Endothelial cell (in vitro differentiated cells): Measurements from ENCODE around the gene ZSCAN31. TPM values are rescaled to one million over a fixed set of nuclear protein-coding genes. Genes with fewer than 3 reads are reported as not detected.
A peak's percentile ranks its signal among the peaks of the same experiment; 100 is the strongest.

Source experiments
- DNase-seq: peaks from one replicate; pipeline ENCODE4 v3.0.0; 2021; ENCODE audit warnings: low spot score
- H3K27ac Mint-ChIP-seq: one replicate; pipeline ENCODE4 v1.8.0; 2021; ENCODE audit warnings: mixed read lengths, inconsistent platforms; ENCODE audit not compliant: unreplicated experiment
- H3K27me3 Mint-ChIP-seq: one replicate; pipeline ENCODE4 v1.8.0; 2021; ENCODE audit warnings: mild to moderate bottlenecking, moderate library complexity, mixed read lengths, inconsistent platforms; ENCODE audit not compliant: unreplicated experiment
- H3K36me3 Mint-ChIP-seq: one replicate; pipeline ENCODE4 v1.8.0; 2021; ENCODE audit warnings: mild to moderate bottlenecking, low read depth, mixed read lengths, inconsistent platforms; ENCODE audit not compliant: unreplicated experiment
- H3K4me1 Mint-ChIP-seq: one replicate; pipeline ENCODE4 v1.8.0; 2021; ENCODE audit warnings: mild to moderate bottlenecking, mixed read lengths, inconsistent platforms; ENCODE audit not compliant: unreplicated experiment
- H3K4me3 Mint-ChIP-seq: one replicate; pipeline ENCODE4 v1.8.0; 2021; ENCODE audit warnings: mild to moderate bottlenecking, mixed read lengths, inconsistent platforms; ENCODE audit not compliant: unreplicated experiment
- H3K9me3 Mint-ChIP-seq: one replicate; pipeline ENCODE4 v1.8.0; 2021; ENCODE audit warnings: mixed read lengths, inconsistent platforms; ENCODE audit not compliant: unreplicated experiment
- total RNA-seq: library from RNA; stranded (reverse); fragmentation: NEBNext Ultra II Directional; extraction: Animal tissue kit (Norgen Biotek cat#: 25700); gene quantifications from one replicate; pipeline ENCODE4 v1.2.1, GENCODE V29; 2021; ENCODE audit not compliant: unreplicated experiment
- TF ChIP-seq, protein P1 (sequence below): fragments of 200-600 bp; sonication (generic); IDR thresholded peaks from one replicate; pipeline ENCODE4 v1.5.0; 2021; ENCODE audit warnings: antibody characterized with exemption; ENCODE audit not compliant: unreplicated experiment

The ZSCAN31 gene
- total RNA-seq, 1 donor from 2014 or later = 3.7 TPM

- peaks cover 11% of the 10 kb centered on the region for H3K4me1 Mint-ChIP-seq
- H3K9me3 Mint-ChIP-seq = no peaks in the 10 kb centered on the region
- TF ChIP-seq, protein P1, sequence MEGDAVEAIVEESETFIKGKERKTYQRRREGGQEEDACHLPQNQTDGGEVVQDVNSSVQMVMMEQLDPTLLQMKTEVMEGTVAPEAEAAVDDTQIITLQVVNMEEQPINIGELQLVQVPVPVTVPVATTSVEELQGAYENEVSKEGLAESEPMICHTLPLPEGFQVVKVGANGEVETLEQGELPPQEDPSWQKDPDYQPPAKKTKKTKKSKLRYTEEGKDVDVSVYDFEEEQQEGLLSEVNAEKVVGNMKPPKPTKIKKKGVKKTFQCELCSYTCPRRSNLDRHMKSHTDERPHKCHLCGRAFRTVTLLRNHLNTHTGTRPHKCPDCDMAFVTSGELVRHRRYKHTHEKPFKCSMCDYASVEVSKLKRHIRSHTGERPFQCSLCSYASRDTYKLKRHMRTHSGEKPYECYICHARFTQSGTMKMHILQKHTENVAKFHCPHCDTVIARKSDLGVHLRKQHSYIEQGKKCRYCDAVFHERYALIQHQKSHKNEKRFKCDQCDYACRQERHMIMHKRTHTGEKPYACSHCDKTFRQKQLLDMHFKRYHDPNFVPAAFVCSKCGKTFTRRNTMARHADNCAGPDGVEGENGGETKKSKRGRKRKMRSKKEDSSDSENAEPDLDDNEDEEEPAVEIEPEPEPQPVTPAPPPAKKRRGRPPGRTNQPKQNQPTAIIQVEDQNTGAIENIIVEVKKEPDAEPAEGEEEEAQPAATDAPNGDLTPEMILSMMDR = no peak
- no peak overlapping the region for H3K4me3 Mint-ChIP-seq
- no peak overlapping the region for H3K27ac Mint-ChIP-seq
- DNase-seq = no peak
- H3K36me3 Mint-ChIP-seq = no peaks in the 10 kb centered on the region
- H3K27me3 Mint-ChIP-seq = no peaks in the 10 kb centered on the region
Observed at GRCh38 chr6:28335040-28335563, 846 bp downstream of the ZSCAN31 start.

GRCh38 chr6:28334286-28335039 lies 1.5 kb downstream of the ZSCAN31 start:
- DNase-seq = no peak
- Mint-ChIP-seq H3K4me1 (peaks cover 11% of the 10 kb centered on the region), H3K9me3 (no peaks in the 10 kb centered on the region), H3K27ac (no peak overlapping the region), H3K27me3 (no peaks in the 10 kb centered on the region), H3K4me3 (no peak overlapping the region), H3K36me3 (no peaks in the 10 kb centered on the region)
- TF ChIP-seq, protein P1 = no peak

DNA sequence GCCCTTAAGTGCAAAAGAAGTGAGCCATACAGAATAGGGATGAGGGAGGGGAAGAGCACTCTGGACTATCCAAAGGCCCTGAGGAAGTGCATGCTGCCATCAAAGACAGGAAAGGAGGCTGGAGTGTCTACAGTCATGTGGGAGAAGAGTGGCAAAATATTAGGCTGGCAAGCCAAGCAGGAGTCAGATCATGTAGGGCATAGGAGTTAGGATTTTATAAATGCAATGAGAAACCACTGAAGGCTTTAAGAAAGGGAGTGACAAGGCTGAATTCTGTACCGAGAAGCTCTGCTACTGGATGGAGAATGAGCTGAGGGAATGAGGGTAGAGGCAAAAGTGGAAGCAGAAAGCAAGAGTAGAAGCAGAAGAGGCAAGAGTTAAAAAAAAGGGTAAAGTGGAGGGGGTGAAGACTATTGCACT lies 2.3 kb downstream of the ZSCAN31 start:
- Mint-ChIP-seq H3K27ac (no peak overlapping the region), H3K27me3 (no peaks in the 10 kb centered on the region), H3K4me3 (no peak overlapping the region), H3K9me3 (no peaks in the 10 kb centered on the region), H3K36me3 (peaks cover 6% of the 10 kb centered on the region), H3K4me1 (peaks cover 11% of the 10 kb centered on the region)
- no peak for DNase-seq
- TF ChIP-seq, protein P1 = no peak

DNA sequence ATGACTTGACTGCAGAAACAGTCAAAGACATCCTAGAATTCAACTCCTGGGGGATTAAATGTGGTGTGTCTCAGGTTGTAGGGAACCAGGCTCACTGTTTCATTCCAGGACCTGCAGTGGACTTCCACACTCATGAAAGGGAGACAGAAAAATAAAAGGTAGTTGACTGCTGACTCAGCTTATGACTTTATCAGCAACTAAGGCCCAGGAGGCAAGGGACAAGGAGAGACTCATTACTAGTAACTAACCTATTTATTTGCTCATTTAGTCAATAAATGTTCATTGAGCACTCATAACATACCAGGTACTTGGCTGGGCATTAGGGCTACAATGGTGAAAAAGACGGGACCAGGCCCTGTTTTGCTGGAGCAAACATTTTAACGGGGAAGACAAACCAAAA lies 2.9 kb downstream of the ZSCAN31 start:
- H3K4me1 Mint-ChIP-seq = peaks cover 11% of the 10 kb centered on the region
- TF ChIP-seq, protein P1 = no peak
- no peaks in the 10 kb centered on the region for H3K9me3 Mint-ChIP-seq
- H3K27ac Mint-ChIP-seq = no peak overlapping the region
- no peak for DNase-seq
- peak overlapping the region; percentile 19 for H3K4me3 Mint-ChIP-seq
- H3K27me3 Mint-ChIP-seq = no peaks in the 10 kb centered on the region
- peaks cover 6% of the 10 kb centered on the region for H3K36me3 Mint-ChIP-seq

GRCh38 chr6:28330041-28330440 lies 5.9 kb downstream of the ZSCAN31 start:
- H3K4me1 Mint-ChIP-seq = peaks cover 11% of the 10 kb centered on the region
- H3K27ac Mint-ChIP-seq = no peak overlapping the region
- peaks cover 28% of the 10 kb centered on the region for H3K36me3 Mint-ChIP-seq
- TF ChIP-seq, protein P1 = no peak
- peaks cover 13% of the 10 kb centered on the region for H3K9me3 Mint-ChIP-seq
- no peak for DNase-seq
- H3K27me3 Mint-ChIP-seq = peaks cover 2% of the 10 kb centered on the region
- H3K4me3 Mint-ChIP-seq = no peak overlapping the region
